Measurements from ENCODE around the gene SHROOM3. TPM values are rescaled to one million over a fixed set of nuclear protein-coding genes. Genes with fewer than 3 reads are reported as not detected.

The SHROOM3 gene
- 2.9 to 4.5 TPM (median 4.4 TPM) in 5 replicates for total RNA-seq (2022; extraction: Qiagen RNA extraction; ENCODE audit: low read depth)

DNA sequence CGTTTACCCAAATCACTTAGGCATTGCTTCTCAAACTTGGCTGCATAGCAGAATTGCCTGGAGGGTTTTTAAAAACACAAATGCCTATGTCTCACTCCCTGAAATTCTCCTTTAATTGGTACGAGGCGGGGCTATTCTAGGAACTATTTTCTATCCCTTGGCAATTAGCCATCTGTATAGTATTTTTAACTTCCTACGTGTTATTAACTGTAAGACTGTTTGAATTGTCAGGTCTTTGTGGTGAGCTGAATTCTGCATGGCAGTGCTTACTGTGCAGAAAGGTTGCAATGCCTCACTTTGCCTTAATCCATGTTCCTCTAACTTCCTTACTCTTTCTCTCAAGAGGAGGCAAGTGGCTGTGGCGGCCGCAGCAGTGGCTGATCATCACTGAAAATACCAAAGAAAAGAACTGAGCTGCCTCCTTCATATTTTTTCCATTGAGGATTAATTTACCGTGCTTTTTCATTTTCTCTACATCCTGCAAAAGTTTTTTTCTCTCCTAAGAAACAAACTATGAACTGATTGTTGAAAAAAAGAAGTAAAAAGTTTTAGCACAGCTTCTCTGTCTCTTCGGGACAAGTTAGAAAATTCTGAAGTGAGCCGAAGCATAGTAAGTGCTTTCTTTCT lies at the start of gene SHROOM3:
Gene SHROOM3, plus strand, starts transcription at position 329 of the 627 bp plus-strand sequence. CDS start 824 bp downstream, outside the sequence.

DNA sequence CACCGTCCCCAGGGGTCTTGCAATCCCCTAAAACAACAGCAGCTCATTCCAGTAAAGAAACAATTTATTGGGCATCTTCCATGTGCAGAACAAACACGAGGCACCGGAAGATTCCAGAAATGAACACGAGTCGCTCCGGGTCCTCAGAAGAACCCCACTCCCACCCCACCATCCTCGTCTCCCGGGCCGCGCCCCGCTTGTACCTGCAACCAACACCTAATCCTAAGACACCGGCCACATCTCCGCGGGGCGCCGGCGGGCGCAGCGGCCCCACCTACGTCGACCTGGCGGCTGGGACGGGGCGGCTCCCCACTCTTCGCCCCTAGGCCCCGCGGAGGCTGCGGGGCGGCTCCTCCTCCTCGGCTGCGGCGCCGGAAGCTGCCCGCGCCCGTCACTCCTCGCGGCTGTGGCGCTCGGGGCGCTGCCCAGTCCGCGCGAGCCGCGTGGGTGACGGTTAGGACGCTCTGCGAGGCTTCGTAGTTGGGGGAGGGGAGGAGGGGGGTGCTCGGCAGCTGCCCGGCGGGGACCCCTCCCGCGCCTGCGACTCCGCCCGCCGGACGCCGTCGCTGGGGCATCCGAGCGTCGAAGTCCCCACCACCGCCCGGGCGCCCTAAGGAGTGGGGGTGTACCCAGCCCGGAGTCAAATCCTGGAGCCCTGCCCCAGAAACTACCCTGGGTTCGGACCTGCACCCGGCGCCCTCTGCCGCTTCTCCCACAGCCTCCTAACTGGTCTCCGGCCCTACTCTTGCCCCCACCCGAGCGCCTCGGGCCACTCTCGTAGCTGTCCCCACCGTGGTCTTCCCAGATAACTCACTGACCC lies 14.1 kb upstream of the SHROOM3 start, which contains the start of gene CCDC158:
Gene CCDC158, minus strand, starts transcription at position 380 of the 820 bp plus-strand sequence. CDS start 17,934 bp downstream, outside the sequence.

Other genes starting within 250 kb of the SHROOM3 start
- gene SCARB2, start 221.4 kb upstream of the SHROOM3 start, total RNA-seq (2022; extraction: Qiagen RNA extraction; ENCODE audit: low read depth): 40.6 to 57.3 TPM (median 53.1 TPM) in 5 replicates
- 0.08 to 0.23 TPM (median 0.08 TPM) in 3 of 5 replicates, not detected in the others for gene FAM47E, start 183.5 kb upstream of the SHROOM3 start, total RNA-seq (2022; extraction: Qiagen RNA extraction; ENCODE audit: low read depth)
- gene STBD1, start 128.5 kb upstream of the SHROOM3 start, total RNA-seq (2022; extraction: Qiagen RNA extraction; ENCODE audit: low read depth): 5.7 to 7.3 TPM (median 6.6 TPM) in 5 replicates
- gene CCDC158, start 14.1 kb upstream of the SHROOM3 start, total RNA-seq (2022; extraction: Qiagen RNA extraction; ENCODE audit: low read depth): not detected in 5 replicates

Measured in A549 treated with CpdA at 1 μM for 4 hours (cell line).